CD4-positive, alpha-beta T cell treated with Interleukin-10 for 1 hour (primary cell): ENCODE measurements around the gene CTF1.

ENCODE experiments used
- DNase-seq: peaks from one replicate; pipeline ENCODE4 v3.0.0-alpha.2; 2020

Gene CTF1

DNA sequence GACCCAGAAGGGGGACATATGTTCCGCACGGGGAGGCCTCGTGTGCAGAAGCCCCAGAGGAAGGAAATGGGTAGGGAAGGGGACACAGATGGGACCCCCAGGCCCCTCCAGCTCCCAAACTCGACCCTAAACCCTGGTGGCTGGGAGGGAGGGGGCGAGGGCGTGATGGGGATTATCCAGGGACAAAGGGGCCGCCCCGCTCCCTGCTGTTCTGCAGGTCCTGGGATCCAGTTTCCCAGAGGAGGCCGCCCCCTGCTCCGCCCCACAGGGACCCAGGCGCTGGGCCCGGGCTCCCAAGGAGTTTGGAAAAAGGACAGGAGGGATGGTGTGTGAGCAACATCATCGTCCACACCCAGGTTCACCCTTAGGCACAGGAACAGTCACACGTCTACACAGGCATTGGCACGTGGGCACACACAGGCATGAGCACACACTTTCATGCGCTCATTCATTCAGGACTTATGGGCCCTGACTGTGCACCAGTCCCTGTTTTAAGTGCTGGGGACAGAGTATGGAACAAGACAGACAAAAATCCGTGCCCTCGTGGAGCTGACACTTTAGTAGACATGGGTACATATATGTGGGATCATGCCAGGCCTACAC is 14.1 kb downstream of the CTF1 start:
- DNase-seq = no peak

DNA sequence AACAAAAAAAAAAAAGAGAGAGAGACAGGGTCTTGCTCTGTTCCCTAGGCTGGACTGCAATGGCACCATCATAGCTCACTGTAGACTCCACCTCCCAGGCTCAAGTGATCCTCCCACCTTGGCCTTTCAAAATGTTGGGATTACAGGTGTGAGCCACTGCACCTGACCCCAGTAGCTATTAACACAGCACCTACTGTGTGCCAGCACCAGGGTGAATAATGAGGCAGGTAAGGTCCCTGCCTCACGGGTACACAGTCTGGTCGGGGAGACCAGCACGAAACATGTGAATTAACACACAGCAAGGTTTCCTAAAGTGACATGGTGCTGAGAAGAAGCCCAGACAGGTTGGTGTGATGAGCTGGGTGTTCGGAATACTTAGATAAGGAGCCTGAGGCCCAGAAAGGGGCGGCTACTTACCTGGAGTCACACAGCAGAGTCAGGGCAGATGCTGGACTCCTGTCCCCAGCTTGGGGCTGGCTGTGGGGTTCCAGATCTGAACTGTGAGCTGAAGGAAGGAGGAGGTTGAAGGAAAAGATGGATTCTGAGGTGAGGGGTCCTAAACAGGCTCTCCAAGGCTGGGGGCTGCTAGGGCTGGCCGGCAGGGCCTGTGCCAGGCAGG is 16.5 kb downstream of the CTF1 start:
- DNase-seq = no peak

- no peak for DNase-seq
Measured at GRCh38 chr16:30914830-30915229, 18.4 kb downstream of the CTF1 start.

DNA sequence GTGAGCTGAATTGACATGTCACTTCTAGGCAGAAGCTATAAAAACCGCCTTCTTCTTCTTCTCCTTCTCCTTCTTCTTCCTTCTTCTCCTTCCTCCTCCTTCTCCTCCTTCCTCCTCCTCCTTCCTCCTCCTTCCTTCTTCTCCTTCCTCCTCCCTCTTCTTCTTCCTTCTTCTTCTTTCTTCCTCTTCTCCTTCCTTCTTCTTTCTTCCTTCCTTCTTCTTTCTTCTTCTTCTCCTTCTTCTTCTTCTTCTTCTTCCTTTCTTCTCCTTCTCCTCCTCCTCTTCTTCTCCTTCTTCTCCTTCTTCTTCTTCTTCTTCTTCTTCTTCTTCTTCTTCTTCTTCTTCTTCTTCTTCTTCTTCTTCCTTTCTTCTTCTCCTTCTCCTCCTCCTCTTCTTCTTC is 22.2 kb downstream of the CTF1 start:
- DNase-seq = no peak

DNA sequence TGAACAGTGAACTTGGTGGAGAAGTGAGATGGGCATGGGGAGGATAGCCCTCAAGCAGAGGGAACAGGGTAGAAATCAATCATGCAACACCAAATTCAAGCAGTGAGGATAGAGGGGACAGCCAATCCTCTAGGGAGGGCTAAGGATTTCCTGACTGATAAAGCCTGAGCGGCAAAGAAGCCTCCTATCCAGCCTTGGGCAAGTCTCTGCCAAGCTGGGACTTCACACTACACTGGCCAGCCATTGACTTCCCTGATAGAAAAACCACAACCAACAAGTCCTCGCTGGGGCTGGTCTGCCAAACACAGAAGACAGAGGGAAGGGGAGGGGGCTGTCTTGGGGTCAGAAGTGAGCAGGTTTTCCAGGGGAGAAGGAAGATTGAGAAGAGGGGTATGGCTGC is 24.5 kb downstream of the CTF1 start:
- DNase-seq = no peak

GRCh38 chr16:30921459-30921747 is 25.0 kb downstream of the CTF1 start:
- no peak for DNase-seq

- peak; percentile 90 for DNase-seq
Measured at GRCh38 chr16:30921748-30922419, 25.5 kb downstream of the CTF1 start.

DNA sequence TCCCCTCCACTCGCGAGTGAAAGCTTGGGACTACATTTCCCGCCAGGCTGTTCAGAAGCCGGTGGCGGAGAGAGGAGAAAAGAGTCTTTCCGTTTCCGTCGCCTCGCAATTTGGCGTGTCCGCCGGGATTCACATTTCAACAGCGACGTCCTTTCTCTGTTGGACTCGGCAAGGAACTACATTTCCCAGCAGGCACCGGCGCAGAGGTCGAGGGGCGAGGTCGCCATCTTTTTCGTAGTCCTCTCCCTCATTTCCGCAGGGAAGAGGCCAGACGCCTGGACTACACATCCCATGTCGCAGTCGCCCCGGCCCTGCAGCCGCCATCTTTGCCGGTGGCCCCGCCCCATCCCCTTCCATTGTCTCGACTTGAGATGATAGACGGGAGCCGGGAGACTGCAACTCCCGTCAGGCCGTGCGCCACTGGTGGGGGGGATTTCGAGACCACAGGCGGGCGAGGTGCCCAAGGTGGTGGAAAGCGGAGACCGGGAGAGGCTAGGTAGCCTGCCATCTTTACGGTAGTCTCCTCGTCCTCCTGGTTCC is 26.1 kb downstream of the CTF1 start:
- peak; percentile 100 for DNase-seq

- peak; percentile 97 for DNase-seq
Measured at GRCh38 chr16:30922960-30923535, 26.6 kb downstream of the CTF1 start.

GRCh38 chr16:30923554-30924075 is 27.2 kb downstream of the CTF1 start, which contains the start of gene FBXL19:
TSS of gene FBXL19 (plus strand) at chr16:30923572. CDS start at chr16:30925755, 2,183 bp downstream.
- no peak for DNase-seq

DNA sequence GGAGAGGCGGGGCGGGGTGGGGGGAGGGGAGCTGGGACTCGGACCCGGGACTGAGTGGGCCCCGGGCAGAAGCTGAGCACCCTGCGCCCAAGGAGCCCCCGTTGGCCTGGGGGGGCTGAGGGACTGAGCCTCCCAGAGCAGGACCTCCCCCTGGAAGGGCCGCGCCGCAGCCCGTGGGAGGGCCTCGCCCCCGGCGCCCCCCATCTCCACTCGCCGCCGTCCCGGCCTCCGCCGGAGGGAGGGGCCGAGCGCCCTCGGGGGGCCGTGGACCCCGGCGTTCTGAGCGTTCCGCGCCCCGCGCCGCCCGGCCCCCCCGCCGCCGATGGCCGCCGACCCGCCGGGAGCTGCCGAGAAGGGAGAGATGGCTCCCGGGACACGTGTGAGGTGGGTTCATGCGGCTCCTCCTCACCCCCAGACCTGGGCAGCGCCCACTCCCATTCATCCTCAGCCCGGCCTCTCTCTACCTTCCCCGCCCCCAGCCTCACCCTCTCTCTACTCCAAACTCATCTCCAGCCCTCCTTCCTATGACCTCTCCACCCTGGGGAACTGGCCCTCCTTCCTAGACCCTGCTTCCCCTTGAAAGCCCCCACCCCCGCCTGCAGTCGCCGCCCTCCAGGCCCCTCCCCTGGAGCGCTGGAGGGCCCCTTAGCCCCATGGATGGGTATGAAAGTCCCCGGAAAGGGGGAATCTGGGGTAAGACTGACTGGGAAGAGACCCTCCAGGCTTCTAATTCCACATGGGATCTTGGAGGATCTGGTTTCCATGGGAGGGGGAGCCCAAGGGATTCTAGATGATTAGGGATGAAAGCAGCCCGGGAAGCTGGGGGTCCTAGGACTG is 27.9 kb downstream of the CTF1 start:
- peak; percentile 3 for DNase-seq

- no peak for DNase-seq
Measured at GRCh38 chr16:30924913-30925631, 28.7 kb downstream of the CTF1 start.

GRCh38 chr16:30925632-30925987 is 29.2 kb downstream of the CTF1 start:
- no peak for DNase-seq

DNA sequence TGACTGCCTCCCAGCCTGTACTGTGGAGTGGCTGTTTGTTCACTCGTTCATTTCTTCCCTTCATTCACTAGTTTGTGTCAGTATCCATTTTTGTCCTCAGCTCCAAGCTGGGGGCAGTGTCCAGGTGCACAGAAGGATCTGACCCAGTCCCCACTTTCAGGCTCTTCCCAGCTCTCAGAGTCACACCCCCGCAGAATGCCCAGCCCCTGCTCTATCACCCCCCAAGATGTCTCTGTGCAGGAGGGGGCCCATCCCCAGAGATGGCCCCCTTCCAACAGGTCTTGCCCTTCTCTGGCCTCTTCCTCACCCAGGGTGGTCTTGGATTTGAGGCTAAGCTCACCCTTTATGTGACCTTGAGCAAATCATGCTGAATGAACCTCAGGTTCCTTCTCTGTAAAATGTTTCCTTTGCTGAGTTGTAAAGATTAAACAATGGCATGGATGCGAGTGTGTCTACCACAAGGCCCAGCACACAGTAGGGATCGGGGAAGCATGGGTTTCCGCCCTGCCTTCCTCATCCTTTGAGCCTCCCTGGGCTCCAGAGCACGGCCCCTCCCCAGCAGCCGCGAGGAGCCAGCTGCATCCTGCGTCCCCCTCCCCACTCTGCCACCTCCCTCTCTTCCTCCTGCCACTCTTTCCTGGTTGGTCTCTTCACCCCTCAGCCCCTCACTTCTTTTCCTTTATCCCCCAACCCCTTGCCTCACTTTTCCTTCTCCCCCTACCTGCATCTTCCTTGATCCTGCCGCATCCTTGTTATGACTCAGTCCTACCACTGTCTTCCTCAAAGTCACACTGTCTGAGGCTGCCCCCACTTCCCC is 29.8 kb downstream of the CTF1 start:
- no peak for DNase-seq

GRCh38 chr16:30926937-30927788 is 30.7 kb downstream of the CTF1 start:
- no peak for DNase-seq

DNA sequence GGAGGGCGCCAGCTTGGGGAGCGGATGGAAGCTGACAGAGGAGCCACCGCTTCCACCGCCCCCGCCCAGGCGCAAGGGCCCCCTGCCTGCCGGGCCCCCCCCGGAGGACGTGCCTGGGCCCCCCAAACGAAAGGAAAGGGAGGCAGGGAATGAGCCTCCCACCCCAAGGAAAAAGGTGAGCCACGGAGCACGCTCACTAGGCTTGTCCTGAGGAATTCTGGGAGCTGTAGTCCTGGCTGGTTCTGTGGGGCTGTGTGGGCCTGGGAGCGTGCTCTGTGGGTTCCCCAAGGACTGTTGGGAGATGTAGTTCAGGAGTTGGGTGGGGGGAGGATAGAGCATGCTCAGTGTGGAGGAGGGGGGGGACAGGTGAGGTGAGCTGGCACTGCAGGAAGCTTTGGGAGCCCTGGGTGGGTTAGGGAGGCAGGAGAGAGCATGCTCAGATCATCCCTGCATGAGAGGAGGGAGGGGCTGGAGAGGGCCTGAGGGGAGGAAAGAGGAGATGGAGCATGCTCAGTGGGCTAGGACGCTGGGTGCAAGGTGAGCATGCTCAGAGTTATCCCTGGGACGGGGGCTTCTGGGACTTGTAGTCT is 31.5 kb downstream of the CTF1 start:
- peak; percentile 59 for DNase-seq

DNA sequence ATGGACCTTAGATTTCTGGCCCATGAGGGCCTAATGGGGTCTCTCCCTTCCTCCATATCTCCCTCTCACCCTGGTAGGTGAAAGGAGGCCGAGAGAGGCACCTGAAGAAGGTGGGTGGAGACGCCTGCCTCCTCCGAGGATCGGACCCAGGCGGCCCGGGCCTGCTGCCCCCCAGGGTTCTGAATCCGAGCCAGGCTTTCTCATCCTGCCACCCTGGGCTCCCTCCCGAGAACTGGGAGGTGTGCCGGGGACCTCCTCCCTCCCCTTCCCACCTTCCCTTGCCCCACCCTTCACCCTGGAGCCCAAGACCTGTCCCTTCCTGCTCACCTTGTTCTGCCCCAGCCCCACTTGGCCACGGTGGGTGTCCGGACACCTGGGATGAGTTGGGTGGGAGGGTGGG is 32.0 kb downstream of the CTF1 start:
- DNase-seq = no peak

GRCh38 chr16:30929167-30929566 is 32.8 kb downstream of the CTF1 start:
- DNase-seq = no peak

DNA sequence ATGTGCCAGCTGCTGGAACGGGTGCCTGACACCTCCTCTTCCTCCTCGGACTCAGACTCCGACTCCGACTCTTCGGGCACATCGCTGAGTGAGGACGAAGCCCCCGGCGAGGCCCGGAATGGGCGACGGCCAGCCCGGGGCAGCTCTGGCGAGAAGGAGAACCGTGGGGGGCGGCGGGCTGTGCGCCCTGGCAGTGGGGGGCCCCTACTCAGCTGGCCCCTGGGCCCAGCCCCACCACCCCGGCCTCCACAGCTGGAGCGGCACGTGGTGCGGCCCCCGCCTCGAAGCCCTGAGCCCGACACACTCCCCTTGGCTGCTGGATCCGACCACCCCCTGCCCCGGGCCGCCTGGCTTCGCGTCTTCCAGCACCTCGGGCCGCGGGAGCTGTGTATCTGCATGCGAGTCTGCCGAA is 33.8 kb downstream of the CTF1 start:
- no peak for DNase-seq
